K562 (cell line): Measurements from ENCODE around the gene CFAP221. TPM values are rescaled to one million over a fixed set of nuclear protein-coding genes. Genes with fewer than 3 reads are reported as not detected.

Source experiments
- ATAC-seq: fragments of 200-7000 bp; cut with Tn5 transposase; 3 replicates; pipeline ENCODE4 v1.9.1; 2020; ENCODE audit warnings: moderate library complexity
- BruUV-seq: library from RNA; stranded (reverse); fragments of 400-500 nt; replicated peaks from 2 replicates; lab custom pipeline; 2021; lab: Mats Ljungman, UMichigan
- CTCF ChIA-PET: fragments of 300-600 bp; formaldehyde crosslinking; extraction: SDS; loops from one replicate; lab custom pipeline; 2021; ENCODE audit warnings: low intra/inter-chr PET ratio; lab: Yijun Ruan, JAX
- POLR2A ChIA-PET: fragments of 300-600, 350-650 bp; sonication (Branson Sonifier 250); formaldehyde crosslinking; extraction: SDS; loops from one replicate; lab custom pipeline; 2021; ENCODE audit warnings: antibody characterized with exemption, inconsistent platforms; lab: Yijun Ruan, JAX
- DNase-seq, 4 experiments: peaks; one replicate each; pipeline versions ENCODE4 v3.0.0 to v3.0.0-alpha.2; 2011 to 2018; ENCODE audit warnings: low spot score in 3 of 4, mixed read lengths in 3 of 4; ENCODE audit errors: extremely low read depth in 1 of 4
- FAIRE-seq: peaks from 2 replicates; lab custom pipeline; 2011; peaks lifted over from hg19 to GRCh38; lab: Jason Lieb, UNC
- H2AFZ ChIP-seq: 2 replicates; pipeline ENCODE4 v1.6.0; 2011; ENCODE audit warnings: low read depth, low read length, control low read depth, inconsistent platforms
- H3K27ac ChIP-seq: fragments of 200-600 bp; 3 replicates; pipeline ENCODE4 v1.8.0; 2011; ENCODE audit warnings: low read depth, mild to moderate bottlenecking, control low read depth, inconsistent platforms, low read length, moderate library complexity, mixed read lengths; ENCODE audit errors: extremely low read depth
- H3K27me3 ChIP-seq, 2 experiments: fragments of 300-600 bp in 1 of 2; 2 replicates in 1 of 2; 3 replicates in 1 of 2; pipeline versions ENCODE4 v1.6.0 to v1.8.0; 2011; ENCODE audit warnings: inconsistent platforms in 2 of 2, low read length in 2 of 2, mild to moderate bottlenecking in 1 of 2, mixed read lengths in 1 of 2, moderate library complexity in 1 of 2; ENCODE audit not compliant: control insufficient read depth in 2 of 2, insufficient read depth in 2 of 2
- H3K36me3 ChIP-seq: fragments of 300-600 bp; 3 replicates; pipeline ENCODE4 v1.8.0; 2011; ENCODE audit warnings: mild to moderate bottlenecking, low read length, inconsistent platforms; ENCODE audit not compliant: control insufficient read depth, insufficient read depth
- H3K4me1 ChIP-seq, 2 experiments: fragments of 200-600 bp in 1 of 2; replicated peaks in 1 of 2; 2 replicates in 1 of 2; 3 replicates in 1 of 2; pipeline versions ENCODE4 v1.5.1 to v1.8.0; 2011; ENCODE audit warnings: inconsistent platforms in 2 of 2, low read length in 2 of 2, mild to moderate bottlenecking in 1 of 2, mixed read lengths in 1 of 2, moderate library complexity in 1 of 2; ENCODE audit not compliant: control insufficient read depth in 2 of 2, insufficient read depth in 2 of 2
- H3K4me2 ChIP-seq: 2 replicates; pipeline ENCODE4 v1.6.1; 2011; ENCODE audit warnings: low read length, control low read depth, inconsistent platforms, mixed read lengths; ENCODE audit not compliant: insufficient read depth
- H3K4me3 ChIP-seq: fragments of 200-600 bp; sonication (generic), shearing (Covaris generic); 2 replicates; pipeline ENCODE4 v1.5.1; 2016; ENCODE audit warnings: control low read depth, inconsistent platforms
- H3K79me2 ChIP-seq: fragments of 200-600 bp; 3 replicates; pipeline ENCODE4 v1.8.0; 2011; ENCODE audit warnings: low read length, inconsistent platforms; ENCODE audit not compliant: control insufficient read depth, insufficient read depth
- H3K9ac ChIP-seq, 2 experiments: 2 replicates each; pipeline versions ENCODE4 v1.6.0 to v1.6.1; 2011; ENCODE audit warnings: low read depth in 2 of 2, low read length in 2 of 2, control low read depth in 1 of 2, inconsistent platforms in 1 of 2, mild to moderate bottlenecking in 1 of 2, mixed read lengths in 1 of 2; ENCODE audit not compliant: insufficient read depth in 1 of 2
- H3K9me1 ChIP-seq: one replicate; pipeline ENCODE4 v1.6.0; 2011; ENCODE audit warnings: inconsistent platforms, mild to moderate bottlenecking, low read length, moderate library complexity; ENCODE audit not compliant: control insufficient read depth, insufficient read depth
- H3K9me3 ChIP-seq: replicated peaks from 2 replicates; pipeline ENCODE4 v1.5.1; 2011; ENCODE audit warnings: low read depth, low read length, inconsistent platforms; ENCODE audit not compliant: control insufficient read depth, insufficient read depth
- H4K20me1 ChIP-seq: replicated peaks from 2 replicates; pipeline ENCODE4 v1.6.1; 2011; ENCODE audit warnings: low read length, inconsistent platforms, mixed read lengths; ENCODE audit not compliant: control insufficient read depth, insufficient read depth
- CEBPG ChIP-seq, 3 experiments: fragments of 200-800 bp in 1 of 3; sonication (Bioruptor generic) in 1 of 3; sonication (generic) in 1 of 3; formaldehyde crosslinking in 1 of 3; IDR thresholded peaks in 2 of 3; conservative IDR thresholded peaks in 1 of 3; 2 replicates each; pipeline versions ENCODE4 v1.6.1 to v1.8.0; 2016 to 2022; ENCODE audit warnings: missing compliant biosample characterization in 2 of 3, missing genetic modification characterization in 2 of 3, mild to moderate bottlenecking in 1 of 3, missing genetic modification reagents in 1 of 3
- CHCHD3 ChIP-seq: fragments of 250-450 bp; sonication (Bioruptor Pico); IDR thresholded peaks from 2 replicates; pipeline ENCODE4 v2.1.2; 2022; ENCODE audit warnings: mild to moderate bottlenecking
- HMGN3 ChIP-seq: IDR thresholded peaks from 2 replicates; pipeline ENCODE4 v1.6.1; 2011; ENCODE audit warnings: borderline replicate concordance, low read depth, mild to moderate bottlenecking, mixed read lengths, low read length; ENCODE audit not compliant: insufficient read length; ENCODE audit errors: extremely low read depth
- L3MBTL2 ChIP-seq: fragments of 450-650 bp; IDR thresholded peaks from 2 replicates; pipeline ENCODE4 v1.6.1; 2016; ENCODE audit warnings: mild to moderate bottlenecking, moderate library complexity
- MTA2 ChIP-seq: fragments of 450-650 bp; IDR thresholded peaks from 2 replicates; pipeline ENCODE4 v1.6.1; 2016; ENCODE audit warnings: low read depth
- MYNN ChIP-seq, 2 experiments: sonication (generic); formaldehyde crosslinking in 1 of 2; IDR thresholded peaks; 2 replicates each; pipeline versions ENCODE4 v1.5.0 to v1.6.1; 2016 to 2020; ENCODE audit warnings: antibody characterized with exemption in 1 of 2, missing genetic modification reagents in 1 of 2
- NBN ChIP-seq: fragments of 450-650 bp; IDR thresholded peaks from 2 replicates; pipeline ENCODE4 v1.6.1; 2016; ENCODE audit warnings: low read depth, mild to moderate bottlenecking
- NR1H2 ChIP-seq: sonication (generic); formaldehyde crosslinking; IDR thresholded peaks from 2 replicates; pipeline ENCODE4 v1.4.0; 2020; ENCODE audit warnings: mild to moderate bottlenecking, missing genetic modification reagents
- PML ChIP-seq: IDR thresholded peaks from 2 replicates; pipeline ENCODE4 v1.6.1; 2012; ENCODE audit warnings: low read length, inconsistent platforms
- RBM15 ChIP-seq: fragments of 200-400 bp; formaldehyde crosslinking; IDR thresholded peaks from 2 replicates; pipeline ENCODE4 v1.6.1; 2018; ENCODE audit warnings: mild to moderate bottlenecking, low read length, moderate library complexity; ENCODE audit not compliant: insufficient read depth
- SMARCA5 ChIP-seq: fragments of 450-650 bp; IDR thresholded peaks from 2 replicates; pipeline ENCODE4 v1.6.1; 2016
- STAT5B ChIP-seq: fragments of 250-450 bp; sonication (Bioruptor Pico); IDR thresholded peaks from 2 replicates; pipeline ENCODE4 v1.8.0; 2021; ENCODE audit warnings: mild to moderate bottlenecking, inconsistent platforms
- ZNF175 ChIP-seq: fragments of 200-800 bp; sonication (Bioruptor generic); IDR thresholded peaks from 2 replicates; pipeline ENCODE4 v1.6.1; 2016; ENCODE audit warnings: low read depth, mild to moderate bottlenecking, missing genetic modification characterization, missing compliant biosample characterization
- ZNF239 ChIP-seq: fragments of 250-450 bp; sonication (Bioruptor Pico); IDR thresholded peaks from 2 replicates; pipeline ENCODE4 v1.4.0; 2020; ENCODE audit warnings: mild to moderate bottlenecking
- WGBS: fragments of 100-300 bp; shearing (Covaris generic); methylation state at CpG from one replicate; pipeline ENCODE4 v1.1.6; 2016; ENCODE audit warnings: low coverage, mixed read lengths; ENCODE audit not compliant: insufficient coverage; ENCODE audit errors: missing lambda C conversion rate; 5-methylcytosine and 5-hydroxymethylcytosine counted together
- in situ Hi-C: fragments of 300-500 bp; cut with MboI; formaldehyde crosslinking; loops from 4 replicates; pipeline ENCODE4 v1.15.0; 2018; ENCODE audit warnings: inconsistent platforms, mixed read lengths
- intact Hi-C: fragments of 100-400 bp; cut with micrococcal nuclease; formaldehyde crosslinking; loops from 2 replicates; pipeline ENCODE4 v1.14.2; 2022
- polyA plus RNA-seq, 8 experiments: library from polyadenylated mRNA; depleted of rRNA in 4 of 8; stranded (reverse) in 5 of 8; unstranded in 3 of 8; fragments of >200 nt; fragmentation: Nextera tagmentation in 2 of 8; fragmentation: Illumina TruSeq in 1 of 8; extraction: Ambion mirVana in 2 of 8; extraction: Trizol in 1 of 8; gene quantifications; 2 replicates each; pipeline versions ENCODE4 v1.2.1 to v1.2.3, GENCODE V29; 2011 to 2014; ENCODE audit warnings: inconsistent platforms in 1 of 8, missing spikeins in 1 of 8
- total RNA-seq, 7 experiments: library from RNA; depleted of rRNA in 6 of 7; stranded (reverse); fragments of >200 nt in 6 of 7; fragmentation: Illumina TruSeq in 2 of 7; extraction: Trizol in 2 of 7; gene quantifications; 2 replicates each; pipeline versions ENCODE4 v1.2.1 to v1.2.3, GENCODE V29; 2011 to 2021; ENCODE audit warnings: low replicate concordance in 1 of 7
- TF ChIP-seq, protein P1 (sequence below): IDR thresholded peaks from 2 replicates; pipeline ENCODE4 v1.6.1; 2012; ENCODE audit warnings: low read depth, low read length, improper control_type of control experiment, borderline replicate concordance

The CFAP221 gene
- total and polyA plus RNA-seq, 9 of the 15 experiments (the other 6 are each of a cell fraction or from before 2014, with no cell fraction given): 0.09 to 1.4 (median 0.65) TPM

- no TSS peak for BruUV-seq
- intact Hi-C loops (no loop called here), in situ Hi-C loops (no loop called here)
- Histone ChIP-seq H3K4me1 (0 out of 5 replicates have a peak, but pooled peaks cover 0 to 3% of the 10 kb centered on the region in 2 experiments), H3K27me3 (peaks cover 2 to 17% of the 10 kb centered on the region in 2 experiments; a peak in 2 of 5 replicates), H4K20me1 (no peaks in the 10 kb centered on the region), H3K4me2 (no peak overlapping the region), H3K9me1 (no peaks in the 10 kb centered on the region), H2AFZ (no peak overlapping the region), H3K4me3 (no peak overlapping the region), H3K36me3 (no peaks in the 10 kb centered on the region), H3K9ac (no peak overlapping the region), H3K27ac (no peak overlapping the region), H3K79me2 (no peaks in the 10 kb centered on the region), H3K9me3 (no peaks in the 10 kb centered on the region)
- ChIA-PET POLR2A (interaction anchor here (0.6 kb wide), 2 partner anchors 10 to 142 kb away, joined by 3 read pairs; no protein-coding TSS in a partner anchor), CTCF (no interaction called here)
- ATAC-seq (no peak), DNase-seq (no peak), FAIRE-seq (no peak)
- 19% methylated on average over 8 of the region's 8 CpGs for WGBS
- TF ChIP-seq RBM15 (no peak), ZNF239 (CRISPR knock-in tag) (no peak), STAT5B (CRISPR knock-in tag) (no peak), MTA2 (no peak), SMARCA5 (no peak), ZNF175 (CRISPR knock-in tag) (no peak), CEBPG (CRISPR knock-in tag; IDR thresholded peaks at IDR 0.05) (no peak), CEBPG (tag; conservative IDR thresholded peaks at IDR 0.05 in 1 of 2, IDR thresholded peaks at IDR 0.05 in 1 of 2) (no peak), PML (no peak), L3MBTL2 (no peak), NBN (no peak), NR1H2 (CRISPR knock-in tag) (no peak), CHCHD3 (no peak), MYNN (IDR thresholded peaks at IDR 0.05) (no peak), MYNN (CRISPR knock-in tag; IDR thresholded peaks at IDR 0.05) (no peak), HMGN3 (no peak)
- TF ChIP-seq, protein P1, sequence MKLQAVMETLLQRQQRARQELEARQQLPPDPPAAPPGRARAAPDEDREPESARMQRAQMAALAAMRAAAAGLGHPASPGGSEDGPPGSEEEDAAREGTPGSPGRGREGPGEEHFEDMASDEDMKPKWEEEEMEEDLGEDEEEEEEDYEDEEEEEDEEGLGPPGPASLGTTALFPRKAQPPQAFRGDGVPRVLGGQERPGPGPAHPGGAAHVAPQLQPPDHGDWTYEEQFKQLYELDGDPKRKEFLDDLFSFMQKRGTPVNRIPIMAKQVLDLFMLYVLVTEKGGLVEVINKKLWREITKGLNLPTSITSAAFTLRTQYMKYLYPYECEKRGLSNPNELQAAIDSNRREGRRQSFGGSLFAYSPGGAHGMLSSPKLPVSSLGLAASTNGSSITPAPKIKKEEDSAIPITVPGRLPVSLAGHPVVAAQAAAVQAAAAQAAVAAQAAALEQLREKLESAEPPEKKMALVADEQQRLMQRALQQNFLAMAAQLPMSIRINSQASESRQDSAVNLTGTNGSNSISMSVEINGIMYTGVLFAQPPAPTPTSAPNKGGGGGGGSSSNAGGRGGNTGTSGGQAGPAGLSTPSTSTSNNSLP: no peak
These were observed 153.2 kb downstream of the CFAP221 start for GRCh38 chr2:119697290-119698020.
